NCI-H1092 treated with DMSO at 0.1 percent for 48 hours (cell line): ENCODE measurements around the gene SNU13.
"Not testable (repeated sequence)": the region's sequence is repeated elsewhere in the genome, so short reads cannot be mapped to it uniquely, and the experiment has no call there.

Experiments used
- DNase-seq: peaks from one replicate; lab custom pipeline; 2025; lab: John Stamatoyannopoulos, UW

SNU13 gene

GRCh38 chr22:41688365-41689211 lies at the start of gene SNU13:
Gene SNU13 (minus strand): TSS chr22:41688867. CDS start chr22:41688796, 71 bp downstream.
- DNase-seq = peak; percentile 85

DNA sequence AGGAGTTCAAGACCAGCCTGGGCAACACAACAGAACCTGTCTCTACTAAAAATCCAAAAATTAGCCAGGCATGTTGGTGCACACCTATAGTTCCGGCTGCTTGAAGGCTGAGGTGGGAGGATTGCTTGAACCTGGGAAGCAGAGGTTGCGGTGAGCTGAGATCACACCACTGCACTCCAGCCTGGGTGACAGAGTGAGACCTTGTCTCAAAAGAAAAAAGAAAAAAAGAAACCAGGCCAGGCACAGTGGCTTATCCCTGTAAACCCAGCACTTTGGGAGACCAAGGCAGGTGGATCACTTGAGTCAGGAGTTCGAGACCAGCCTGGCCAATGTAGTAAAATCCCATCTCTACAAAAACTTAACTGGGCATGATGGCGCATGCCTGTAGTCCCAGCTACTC lies 44.6 kb upstream of the SNU13 start:
- not testable (repeated sequence) for DNase-seq

- no peak for DNase-seq
Observed at GRCh38 chr22:41732096-41732772, 43.6 kb upstream of the SNU13 start.

GRCh38 chr22:41731609-41732008 lies 42.9 kb upstream of the SNU13 start:
- DNase-seq = no peak

DNA sequence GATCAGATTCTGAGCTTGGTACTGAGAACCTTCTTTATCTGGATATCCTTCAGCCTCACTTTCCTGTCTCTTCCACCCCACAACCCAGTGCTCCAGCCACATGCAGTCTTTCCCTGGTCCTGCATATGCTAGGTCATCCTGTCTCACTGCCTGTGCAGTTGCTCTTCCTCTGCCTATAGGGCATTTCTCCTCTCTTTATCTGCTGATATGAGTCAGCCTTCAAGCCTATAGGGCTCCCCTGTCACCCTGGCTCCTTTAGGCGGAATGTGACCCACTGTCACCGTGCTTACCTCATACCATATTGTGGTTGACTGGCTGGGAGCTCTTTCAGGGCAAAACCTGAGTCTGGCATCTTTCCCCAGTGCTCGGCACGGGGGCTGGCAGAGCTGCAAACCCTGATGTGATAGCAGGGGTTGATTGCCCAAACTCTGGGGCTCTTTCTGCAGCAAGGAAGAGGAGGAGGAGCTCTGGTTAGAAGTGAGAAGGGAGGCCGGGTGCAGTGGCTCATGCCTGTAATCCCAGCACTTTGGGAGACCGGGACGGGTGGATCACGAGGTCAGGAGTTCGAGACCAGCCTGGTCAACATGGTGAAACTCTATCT lies 36.9 kb upstream of the SNU13 start:
- DNase-seq = no peak

DNA sequence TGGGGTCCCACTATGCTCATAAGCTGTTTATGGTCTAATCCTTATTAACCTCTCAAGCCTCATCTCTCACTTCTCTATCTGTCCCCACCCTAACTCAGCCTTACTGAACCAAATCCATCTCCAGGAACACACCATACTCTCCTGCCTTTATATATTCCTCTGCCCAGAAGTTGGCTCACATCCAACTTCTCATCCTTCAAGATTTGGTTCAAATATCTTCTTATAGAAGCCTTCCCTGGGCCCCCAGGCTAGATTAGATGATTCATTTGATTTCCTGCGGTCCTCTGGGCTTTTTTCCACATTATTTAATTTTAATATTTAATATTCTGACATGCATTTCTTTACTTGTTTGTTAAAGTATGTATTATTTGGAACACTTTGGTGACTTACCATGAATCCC lies 33.8 kb upstream of the SNU13 start:
- DNase-seq = no peak

GRCh38 chr22:41713004-41713403 lies 24.3 kb upstream of the SNU13 start:
- DNase-seq = no peak

DNA sequence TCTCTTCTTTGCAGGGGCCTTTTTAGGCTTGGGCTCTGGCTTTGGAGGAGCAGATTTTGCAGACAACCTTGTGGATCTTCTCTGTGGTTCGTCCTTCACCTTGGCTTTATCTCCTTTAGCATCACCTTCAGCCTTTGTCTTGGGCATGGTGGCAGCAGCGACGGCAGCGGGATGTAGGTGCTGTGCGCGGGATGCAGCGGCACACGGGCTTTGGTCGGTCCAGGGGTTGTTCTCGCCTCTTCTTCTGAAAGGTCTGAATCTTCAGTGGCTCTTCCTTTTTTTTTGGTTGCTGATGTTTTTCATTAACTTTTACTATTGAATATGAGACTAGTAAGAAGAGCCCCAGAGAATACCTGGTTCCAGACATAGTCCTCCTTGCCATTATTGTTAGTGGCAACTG lies 20.7 kb upstream of the SNU13 start:
- no peak for DNase-seq

GRCh38 chr22:41702763-41703162 lies 14.1 kb upstream of the SNU13 start:
- DNase-seq = no peak

GRCh38 chr22:41700108-41700364 lies 11.4 kb upstream of the SNU13 start:
- no peak for DNase-seq

DNA sequence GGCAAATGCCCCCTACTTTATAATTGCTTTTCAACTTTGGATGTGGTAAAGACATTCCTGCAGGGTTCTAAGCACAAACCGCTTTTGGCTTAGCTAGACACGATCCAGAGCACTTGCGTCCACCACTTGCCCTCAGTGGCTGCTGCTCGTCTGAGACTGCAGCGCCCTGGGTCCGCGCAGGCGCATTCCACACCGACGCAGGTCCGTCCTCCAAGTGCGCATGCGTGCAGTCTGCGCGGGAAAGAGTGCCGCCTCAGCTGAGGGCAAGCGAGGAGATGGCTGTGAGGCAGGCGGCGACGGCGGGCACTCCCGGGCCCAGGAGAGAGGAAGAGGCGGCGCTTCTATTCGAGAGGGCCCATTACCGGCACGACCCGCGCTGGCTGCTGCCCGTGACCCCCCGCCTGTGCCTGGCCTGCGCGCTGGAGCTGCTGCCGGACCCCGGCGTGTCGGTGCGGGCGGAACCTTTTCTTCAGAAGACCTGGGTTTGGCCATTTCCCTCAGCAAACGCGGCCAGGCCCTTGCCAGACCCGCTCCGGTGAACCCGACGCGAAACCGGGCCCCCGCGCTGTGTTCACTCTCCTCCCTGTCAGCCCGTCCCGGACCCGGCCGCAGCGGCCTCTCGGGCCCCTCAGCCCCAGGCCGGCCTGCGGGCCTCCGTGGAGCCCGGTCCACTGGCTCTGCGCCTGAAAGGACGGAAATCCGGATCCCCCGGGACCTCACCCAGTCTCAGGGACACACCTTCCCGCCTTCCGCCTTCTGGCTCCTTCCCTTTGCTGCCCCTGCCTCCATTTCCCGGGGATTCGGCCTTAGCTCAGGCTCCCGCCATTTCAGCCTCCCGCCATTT lies 10.8 kb upstream of the SNU13 start, which contains the start of gene MEI1:
MEI1 (plus strand) TSS at position 240 of the 844 bp plus-strand sequence; CDS start at position 276, 36 bp downstream.
- no peak for DNase-seq

DNA sequence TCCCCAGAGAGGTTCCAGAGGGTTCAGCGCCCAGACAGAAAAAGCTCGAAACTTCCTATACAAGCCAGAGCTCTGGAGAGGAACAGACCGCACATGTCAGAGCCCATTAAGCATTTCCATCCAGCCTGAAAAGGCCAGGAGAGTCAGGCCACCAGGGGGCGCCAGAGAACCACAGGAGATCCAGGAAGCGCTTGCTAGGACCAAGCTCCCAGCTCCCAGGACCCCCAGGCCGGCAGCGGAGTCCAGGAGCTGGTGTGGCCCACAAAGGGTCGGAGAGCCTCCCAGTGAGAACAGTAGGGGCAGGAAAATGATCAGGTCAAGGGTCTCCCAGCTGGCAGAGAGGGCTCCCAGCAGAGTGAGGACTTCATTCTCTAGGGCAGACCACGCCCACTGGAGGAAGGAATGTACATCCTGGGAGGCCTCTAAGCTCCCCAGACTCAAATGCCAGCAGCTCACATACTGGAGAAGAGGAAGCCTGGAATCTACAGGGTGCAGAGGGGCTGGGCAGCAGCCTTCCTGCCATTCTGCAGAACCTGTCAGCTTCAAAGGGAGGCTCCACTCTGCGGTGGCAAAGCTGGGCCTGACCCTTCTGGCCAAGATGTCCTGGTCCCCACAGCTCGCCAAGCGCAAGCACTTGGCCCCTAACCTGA lies 8.6 kb upstream of the SNU13 start:
- DNase-seq = peak; percentile 81

GRCh38 chr22:41696703-41697102 lies 8.0 kb upstream of the SNU13 start:
- no peak for DNase-seq

DNA sequence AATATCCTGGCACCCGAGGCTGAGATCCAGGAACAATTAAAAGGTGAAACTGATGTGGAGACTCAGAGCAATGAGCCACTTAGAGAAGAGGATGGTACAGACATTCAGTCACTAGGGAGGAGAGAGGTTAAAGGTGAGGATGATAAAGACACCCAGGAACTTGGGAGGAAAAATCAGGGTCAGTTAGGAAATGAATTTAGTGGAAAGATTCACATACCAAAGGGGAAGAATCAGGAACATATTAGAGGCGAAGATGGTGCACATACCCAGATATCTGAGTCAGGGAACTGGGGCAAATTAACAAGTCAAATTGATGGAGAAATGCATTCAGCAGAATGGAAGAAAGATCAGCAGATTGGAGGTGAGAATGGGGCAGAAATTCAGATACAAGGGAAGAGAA lies 6.5 kb upstream of the SNU13 start:
- DNase-seq = no peak

GRCh38 chr22:41690476-41690875 lies 1.8 kb upstream of the SNU13 start:
- no peak for DNase-seq

DNA sequence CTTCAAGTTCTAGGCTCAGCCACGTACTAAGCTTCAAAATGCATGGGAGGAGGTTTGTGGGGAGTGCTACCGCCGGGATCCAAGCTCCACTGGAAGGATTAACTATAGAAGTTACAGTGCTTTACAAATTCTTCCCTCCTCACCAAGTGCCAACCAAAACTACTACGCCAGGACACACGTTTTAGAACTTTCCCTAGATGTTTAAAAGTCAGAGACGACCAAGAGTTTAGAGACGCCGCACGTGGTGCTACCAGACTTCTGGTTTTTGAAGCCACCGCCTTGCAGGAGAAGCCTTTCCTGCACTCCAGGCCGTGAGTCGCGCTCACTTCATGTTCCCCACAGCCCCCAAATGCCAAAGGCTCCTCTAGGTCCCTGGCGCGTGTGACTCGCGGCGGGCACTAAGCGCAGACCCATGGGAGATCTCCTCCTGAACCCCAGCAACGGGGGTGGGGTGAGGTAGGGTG lies 734 bp downstream of the SNU13 start:
- peak; percentile 12 for DNase-seq

DNA sequence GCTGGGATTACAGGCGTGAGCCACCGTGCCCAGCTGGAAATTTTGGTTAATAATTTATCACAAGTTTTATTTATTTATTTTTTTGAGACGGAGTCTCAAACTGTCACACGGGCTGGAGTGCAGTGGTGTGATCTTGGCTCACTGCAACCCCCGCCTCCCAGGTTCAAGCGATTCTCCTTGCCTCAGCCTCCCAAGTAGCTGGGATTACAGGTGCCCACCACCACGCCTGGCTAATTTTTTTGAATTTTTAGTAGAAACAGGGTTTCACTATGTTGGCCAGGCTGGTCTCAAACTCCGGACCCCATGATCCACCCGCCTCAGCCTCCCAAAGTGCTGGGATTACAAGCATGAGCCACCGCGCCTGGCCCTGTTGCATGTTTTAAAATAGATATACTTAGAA lies 1.8 kb downstream of the SNU13 start:
- not testable (repeated sequence) for DNase-seq

- no peak for DNase-seq
Observed at GRCh38 chr22:41684194-41684593, 4.5 kb downstream of the SNU13 start.

DNA sequence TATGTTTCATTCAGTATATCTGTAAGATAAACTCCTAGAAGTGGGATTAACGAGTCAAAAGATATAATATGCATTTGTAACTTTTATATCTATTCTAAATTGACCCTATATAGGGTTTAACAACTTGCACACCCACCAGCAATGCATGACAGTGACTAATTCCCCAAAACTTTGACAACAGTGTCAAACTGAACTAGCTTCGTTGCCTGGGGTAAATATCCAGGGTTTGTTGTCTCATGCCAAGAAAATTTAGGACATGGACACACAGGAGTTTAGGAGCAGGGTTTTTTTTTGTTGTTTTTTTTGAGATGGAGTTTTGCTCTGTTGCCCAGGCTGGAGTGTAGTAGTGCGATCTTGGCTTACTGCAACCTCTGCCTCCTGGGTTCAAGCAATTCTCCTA lies 5.1 kb downstream of the SNU13 start:
- DNase-seq = no peak

- no peak for DNase-seq
Observed at GRCh38 chr22:41683052-41683451, 5.6 kb downstream of the SNU13 start.

- peak; percentile 80 for DNase-seq
Observed at GRCh38 chr22:41682033-41682807, 6.4 kb downstream of the SNU13 start.
